Lung (tissue), 12 donors: ENCODE data around the gene PCDH9. TPM values are rescaled to one million over a fixed set of nuclear protein-coding genes. Genes with fewer than 3 reads are reported as not detected.

Experiments
- ATAC-seq: fragments of 200-7000 bp; cut with Tn5 transposase; one replicate; pipeline ENCODE4 v1.9.1; 2020; ENCODE audit warnings: moderate number of reproducible peaks; ENCODE audit not compliant: insufficient read depth, low FRiP score
- DNase-seq, 3 donors: peaks; one replicate each; pipeline ENCODE4 v3.0.0-alpha.2; 2013 to 2017
- H3K27ac ChIP-seq, 2 donors: one replicate each; pipeline ENCODE4 v1.5.1; 2013; ENCODE audit warnings: mild to moderate bottlenecking in 2 of 2, moderate library complexity in 2 of 2, control low read depth in 1 of 2, inconsistent platforms in 1 of 2, low read depth in 1 of 2, low read length in 1 of 2
- H3K27me3 ChIP-seq, 3 donors: one replicate each; pipeline ENCODE4 v1.5.1; 2013; ENCODE audit warnings: low read length in 2 of 3; ENCODE audit not compliant: control insufficient read depth in 3 of 3, insufficient read depth in 3 of 3
- H3K36me3 ChIP-seq, 4 donors: one replicate each; pipeline ENCODE4 v1.5.1; 2013; ENCODE audit warnings: low read length in 4 of 4, mild to moderate bottlenecking in 1 of 4, moderate library complexity in 1 of 4; ENCODE audit not compliant: control insufficient read depth in 4 of 4, insufficient read depth in 4 of 4
- H3K4me1 ChIP-seq, 5 donors: one replicate each; pipeline ENCODE4 v1.5.1; 2013; ENCODE audit warnings: low read length in 5 of 5, mild to moderate bottlenecking in 2 of 5, moderate library complexity in 1 of 5; ENCODE audit not compliant: control insufficient read depth in 5 of 5, insufficient read depth in 5 of 5
- H3K4me3 ChIP-seq: one replicate; pipeline ENCODE4 v1.5.1; 2013; ENCODE audit warnings: mild to moderate bottlenecking, control low read depth, moderate library complexity
- H3K9ac ChIP-seq, 2 donors: one replicate each; pipeline ENCODE4 v1.5.1; 2013; ENCODE audit warnings: low read length in 2 of 2, control low read depth in 1 of 2; ENCODE audit not compliant: insufficient read depth in 1 of 2
- H3K9me3 ChIP-seq, 4 donors: one replicate each; pipeline ENCODE4 v1.5.1; 2013; ENCODE audit warnings: low read length in 3 of 4, mild to moderate bottlenecking in 1 of 4, moderate library complexity in 1 of 4; ENCODE audit not compliant: control insufficient read depth in 4 of 4, insufficient read depth in 3 of 4
- WGBS, 2 donors: extraction: QIAGEN DNeasy Blood & Tissue Kit; methylation state at CpG; one replicate each; pipeline ENCODE4 v1.1.7; 2013; 5-methylcytosine and 5-hydroxymethylcytosine counted together
- polyA plus RNA-seq, 2 donors: library from polyadenylated mRNA; stranded (reverse); fragments of 200-250 nt; gene quantifications; one replicate each; pipeline ENCODE4 v1.2.1, GENCODE V29; 2013
- total RNA-seq, 2 donors: library from RNA; depleted of rRNA in 1 of 2; stranded (reverse); fragments of >200 nt in 1 of 2; gene quantifications; one replicate each; pipeline ENCODE4 v1.2.1, GENCODE V29; 2014 to 2021
- TF ChIP-seq, protein P1 (sequence below): IDR thresholded peaks from 2 replicates; pipeline ENCODE4 v1.5.1; 2012; ENCODE audit warnings: mild to moderate bottlenecking; ENCODE audit errors: control extremely low read depth, extremely low read depth
- donor health status: control.
- donor health status: control.
- donor health status: Bipolar disorder and iron deficiency.
- donor health status: healthy.
- donor health status: DM: yes; HTN: yes; CAD: no.

The PCDH9 gene
- total and polyA plus RNA-seq, 4 donors, result 0.68 to 22.2 (median 4.1) TPM

GRCh38 chr13:67258482-67258881 lies 28.3 kb upstream of the PCDH9 start:
- TF ChIP-seq, protein P1, sequence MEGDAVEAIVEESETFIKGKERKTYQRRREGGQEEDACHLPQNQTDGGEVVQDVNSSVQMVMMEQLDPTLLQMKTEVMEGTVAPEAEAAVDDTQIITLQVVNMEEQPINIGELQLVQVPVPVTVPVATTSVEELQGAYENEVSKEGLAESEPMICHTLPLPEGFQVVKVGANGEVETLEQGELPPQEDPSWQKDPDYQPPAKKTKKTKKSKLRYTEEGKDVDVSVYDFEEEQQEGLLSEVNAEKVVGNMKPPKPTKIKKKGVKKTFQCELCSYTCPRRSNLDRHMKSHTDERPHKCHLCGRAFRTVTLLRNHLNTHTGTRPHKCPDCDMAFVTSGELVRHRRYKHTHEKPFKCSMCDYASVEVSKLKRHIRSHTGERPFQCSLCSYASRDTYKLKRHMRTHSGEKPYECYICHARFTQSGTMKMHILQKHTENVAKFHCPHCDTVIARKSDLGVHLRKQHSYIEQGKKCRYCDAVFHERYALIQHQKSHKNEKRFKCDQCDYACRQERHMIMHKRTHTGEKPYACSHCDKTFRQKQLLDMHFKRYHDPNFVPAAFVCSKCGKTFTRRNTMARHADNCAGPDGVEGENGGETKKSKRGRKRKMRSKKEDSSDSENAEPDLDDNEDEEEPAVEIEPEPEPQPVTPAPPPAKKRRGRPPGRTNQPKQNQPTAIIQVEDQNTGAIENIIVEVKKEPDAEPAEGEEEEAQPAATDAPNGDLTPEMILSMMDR, result no peak
- Histone ChIP-seq H3K9me3 (no peaks in the 10 kb centered on the region), H3K27me3 (no peaks in the 10 kb centered on the region), H3K4me3 (no peak overlapping the region), H3K4me1 (no peaks in the 10 kb centered on the region), H3K27ac (no peak overlapping the region), H3K9ac (no peak overlapping the region), H3K36me3 (no peaks in the 10 kb centered on the region)
- ATAC-seq, result no peak
- WGBS, 2 donors, result 92 to 94% methylated on average over 1 of the region's 1 CpG
- no peak for DNase-seq

DNA sequence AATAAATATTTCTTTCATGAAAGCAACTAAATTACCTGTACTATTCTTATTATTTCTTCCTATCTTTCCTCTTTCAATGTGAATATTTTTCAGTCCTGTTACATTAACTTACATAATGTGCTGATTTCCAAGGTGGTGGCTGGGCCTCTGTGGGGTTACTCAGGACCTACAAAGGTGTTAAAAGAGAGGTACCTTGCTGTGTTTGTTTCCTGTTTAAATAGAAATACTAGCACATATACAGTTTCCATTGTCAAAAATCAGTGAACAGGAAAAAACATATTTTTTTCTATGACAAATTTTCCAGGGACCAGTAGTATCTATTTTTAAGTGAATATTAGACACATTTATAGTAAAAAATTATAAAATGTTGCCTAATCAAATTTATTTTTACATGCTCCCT lies 8.7 kb upstream of the PCDH9 start:
- no peak overlapping the region for H3K27ac ChIP-seq
- no peak for DNase-seq
- no peaks in the 10 kb centered on the region for H3K36me3 ChIP-seq
- TF ChIP-seq, protein P1, result no peak
- H3K4me1 ChIP-seq, result no peaks in the 10 kb centered on the region
- no peak overlapping the region for H3K4me3 ChIP-seq
- no peaks in the 10 kb centered on the region for H3K9me3 ChIP-seq
- no peak for ATAC-seq
- H3K27me3 ChIP-seq, result no peaks in the 10 kb centered on the region
- H3K9ac ChIP-seq, result no peak overlapping the region

DNA sequence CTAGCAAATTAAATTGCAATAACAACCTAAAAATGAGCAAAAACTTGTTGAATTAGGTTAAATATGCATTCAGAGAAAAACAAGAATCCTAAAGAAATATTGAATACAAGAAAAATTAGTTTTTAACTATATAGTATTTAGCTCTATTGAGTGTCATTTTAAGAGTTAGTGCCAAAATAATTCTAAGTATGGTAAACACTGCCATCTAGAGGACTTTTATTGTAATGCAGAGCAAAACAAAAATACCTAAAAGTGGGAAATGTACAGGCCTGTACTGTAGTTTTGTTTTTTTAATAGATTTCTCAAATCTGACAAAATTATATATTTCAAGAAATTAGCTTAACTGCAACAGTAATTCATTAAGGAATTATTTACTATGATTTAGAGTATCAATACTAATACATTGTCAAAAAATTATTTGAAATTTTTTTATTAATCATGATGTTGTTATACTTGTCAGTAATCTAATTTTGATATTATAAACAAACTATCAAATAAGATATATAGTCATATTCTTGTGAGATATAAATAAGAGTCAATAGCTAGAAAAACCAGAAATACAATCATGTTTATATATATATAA lies 8.2 kb upstream of the PCDH9 start:
- Histone ChIP-seq H3K9me3 (no peaks in the 10 kb centered on the region), H3K36me3 (no peaks in the 10 kb centered on the region), H3K9ac (no peak overlapping the region), H3K4me3 (no peak overlapping the region), H3K27me3 (no peaks in the 10 kb centered on the region), H3K4me1 (no peaks in the 10 kb centered on the region), H3K27ac (no peak overlapping the region)
- peak in 2 of 3 donors; percentile 65 to 67 for DNase-seq
- TF ChIP-seq, protein P1, result peak; percentile 57
- ATAC-seq, result no peak

GRCh38 chr13:67235265-67235664 lies 5.1 kb upstream of the PCDH9 start:
- H3K4me3 ChIP-seq, result no peak overlapping the region
- H3K4me1 ChIP-seq, result peaks cover 0 to 11% (median 0%) of the 10 kb centered on the region in 5 donors
- TF ChIP-seq, protein P1, result no peak
- no peaks in the 10 kb centered on the region for H3K27me3 ChIP-seq
- no peak for ATAC-seq
- H3K9me3 ChIP-seq, result no peaks in the 10 kb centered on the region
- no peak overlapping the region for H3K27ac ChIP-seq
- H3K36me3 ChIP-seq, result no peaks in the 10 kb centered on the region
- H3K9ac ChIP-seq, result no peak overlapping the region
- 74 to 80% methylated on average over 2 of the region's 2 CpGs for WGBS, 2 donors
- no peak for DNase-seq
